ENCODE results near the gene USP14.

USP14 gene

GRCh38 chr18:159933-160332 is 1.6 kb downstream of the USP14 start:
- no peak for DNase-seq

- DNase-seq = peak; percentile 1
These were observed 2.6 kb downstream of the USP14 start for GRCh38 chr18:160831-161570.

DNA sequence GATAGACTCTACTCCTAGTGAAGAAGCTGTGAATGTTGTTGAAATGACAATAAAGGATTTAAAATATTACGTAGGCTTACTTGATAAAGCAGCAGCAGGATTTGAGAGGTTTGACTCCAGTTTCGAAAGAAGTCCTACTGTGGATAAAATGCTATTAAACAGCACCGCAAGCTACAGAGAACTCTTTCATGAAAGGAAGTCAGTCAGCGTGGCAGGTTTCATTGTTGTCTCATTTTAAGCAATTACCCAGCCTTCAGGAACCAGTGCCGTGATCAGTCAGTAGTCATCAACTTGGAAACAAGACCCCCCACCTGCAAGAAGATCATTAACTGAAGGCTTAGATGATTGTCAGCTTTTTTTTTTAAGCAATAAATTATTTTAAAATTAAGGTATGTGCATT is 14.0 kb downstream of the USP14 start:
- no peak for DNase-seq

DNA sequence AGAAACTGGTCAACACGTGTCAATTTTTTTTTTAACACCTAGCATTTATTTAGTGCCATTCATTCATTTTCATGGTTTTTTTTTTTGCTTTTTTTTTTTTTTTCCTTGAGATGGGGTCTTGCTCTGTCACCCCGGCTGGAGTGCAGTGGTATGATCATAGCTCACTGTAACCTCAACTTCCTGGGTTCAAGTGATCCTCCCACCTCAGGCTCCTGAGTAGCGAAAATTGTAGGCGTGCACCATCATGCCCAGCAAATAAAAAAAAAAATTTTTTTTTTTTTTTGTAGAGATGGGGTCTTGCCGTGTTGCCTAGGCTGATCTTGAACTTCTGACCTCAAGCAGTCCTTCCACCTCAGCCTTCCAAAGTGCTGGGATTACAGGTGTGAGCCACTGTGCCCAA is 21.1 kb downstream of the USP14 start:
- no peak for DNase-seq

- no peak for DNase-seq
These were observed 23.4 kb downstream of the USP14 start for GRCh38 chr18:181711-182110.

DNA sequence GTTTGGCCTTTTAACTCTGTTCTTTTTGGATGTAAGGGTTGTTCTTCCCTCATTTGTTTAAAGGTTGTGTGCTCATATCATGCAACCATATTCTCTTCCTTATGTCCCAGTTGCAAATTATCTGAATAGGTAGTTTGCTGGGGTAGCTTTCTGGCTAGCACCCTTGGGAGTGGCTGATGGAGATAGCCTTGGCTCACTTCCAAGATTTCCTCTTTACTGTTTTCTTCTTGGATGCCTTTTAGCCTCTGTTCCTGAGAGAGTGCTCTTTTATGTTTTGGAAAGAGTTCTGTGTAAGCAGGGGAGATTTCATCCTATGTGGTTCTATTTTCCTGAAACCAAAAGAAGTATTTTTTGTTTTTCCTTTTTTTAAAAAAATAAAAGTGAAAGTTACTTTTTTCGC is 25.4 kb downstream of the USP14 start:
- DNase-seq = no peak

DNA sequence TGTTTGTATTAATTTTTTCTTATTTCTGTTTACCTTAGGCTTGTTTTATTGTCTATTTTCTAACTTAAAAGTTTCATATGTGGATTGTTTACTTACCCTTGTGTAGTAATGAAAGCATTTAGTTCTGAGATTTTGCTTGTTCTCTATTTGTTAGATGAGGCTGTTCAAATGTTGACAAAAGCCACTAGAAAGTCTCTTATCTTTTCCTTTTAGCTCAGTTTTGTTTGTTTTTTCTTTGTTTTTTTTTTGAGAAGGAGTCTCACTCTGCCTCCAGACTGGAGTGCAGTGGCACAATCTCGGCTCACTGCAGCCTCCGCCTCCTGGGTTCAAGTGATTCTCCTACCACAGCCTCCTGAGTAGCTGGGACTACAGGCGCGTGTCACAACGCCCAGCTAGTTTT is 30.9 kb downstream of the USP14 start:
- DNase-seq = no peak

GRCh38 chr18:191725-192124 is 33.4 kb downstream of the USP14 start:
- DNase-seq = peak; percentile 3

DNA sequence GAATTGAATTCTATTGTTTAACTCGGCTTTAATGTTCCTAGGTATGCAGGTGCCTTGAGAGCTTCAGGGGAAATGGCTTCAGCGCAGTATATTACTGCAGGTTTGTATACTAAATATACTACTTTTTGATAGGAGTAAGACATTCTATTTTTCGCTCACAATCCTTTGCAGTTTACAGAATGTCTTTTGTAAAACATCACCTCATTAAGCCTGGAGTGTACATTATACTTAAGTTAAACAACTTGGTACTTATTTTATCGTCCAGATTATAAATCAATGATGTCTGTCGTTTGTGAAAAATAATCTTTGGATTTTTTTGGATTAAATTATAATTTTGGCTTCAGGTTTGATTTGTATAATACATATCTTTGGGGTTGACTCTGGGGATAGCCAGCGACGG is 34.4 kb downstream of the USP14 start:
- no peak for DNase-seq

GRCh38 chr18:195651-196050 is 37.3 kb downstream of the USP14 start:
- no peak for DNase-seq

DNA sequence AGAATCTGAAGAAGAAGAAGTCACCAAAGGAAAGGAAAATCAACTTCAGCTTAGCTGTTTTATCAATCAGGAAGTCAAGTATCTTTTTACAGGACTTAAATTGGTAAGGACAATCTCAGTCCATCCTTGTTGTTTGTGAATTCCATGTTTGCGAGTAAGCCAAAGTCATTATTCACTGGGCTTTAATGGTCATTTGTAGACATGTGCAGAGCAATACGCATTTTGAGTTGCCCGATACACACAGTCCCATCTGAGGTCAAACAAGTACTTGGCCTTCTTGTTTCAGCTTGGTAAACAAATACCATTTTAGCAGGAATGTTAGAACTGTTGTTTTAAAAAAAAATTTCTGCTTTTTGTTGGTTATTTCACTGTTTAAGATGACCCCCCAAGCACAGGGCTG is 40.9 kb downstream of the USP14 start:
- no peak for DNase-seq

- DNase-seq = no peak
These were observed 41.4 kb downstream of the USP14 start for GRCh38 chr18:199768-200167.

DNA sequence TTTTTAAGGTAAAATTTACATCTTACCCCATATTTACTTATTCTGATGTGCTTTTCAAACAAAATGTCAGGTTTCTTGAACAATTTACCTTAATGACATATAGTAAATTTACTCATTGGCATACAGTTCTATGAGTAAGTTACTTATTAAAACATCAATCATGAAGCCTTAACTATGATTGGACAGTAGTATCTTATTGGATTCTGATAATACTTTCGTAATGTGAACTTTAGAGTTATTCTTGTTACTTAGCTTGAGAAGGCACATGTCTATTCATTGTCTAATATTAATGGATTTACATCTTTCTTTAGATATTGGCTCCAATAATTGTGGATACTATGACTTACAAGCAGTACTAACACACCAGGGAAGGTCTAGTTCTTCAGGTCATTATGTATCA is 51.7 kb downstream of the USP14 start:
- DNase-seq = no peak

DNA sequence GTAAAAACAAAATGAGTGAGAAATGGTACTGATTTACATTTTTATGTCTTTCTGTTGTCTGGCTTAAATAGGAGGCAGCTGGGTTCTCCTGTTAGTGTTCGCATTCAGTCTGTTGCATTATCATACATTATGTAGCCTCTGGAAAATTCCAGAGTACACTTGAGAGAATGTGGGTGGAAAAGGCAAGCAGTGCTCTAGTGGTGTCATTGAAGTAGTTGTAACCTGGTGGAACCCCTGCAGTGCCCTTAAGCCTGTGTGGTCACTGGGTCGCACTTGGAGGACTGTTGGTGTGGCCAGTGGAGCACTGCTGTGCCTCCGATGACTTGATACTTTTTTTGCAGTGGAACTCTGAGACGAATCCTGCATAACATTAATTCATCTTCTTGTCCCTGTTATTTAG is 52.4 kb downstream of the USP14 start:
- no peak for DNase-seq

DNA sequence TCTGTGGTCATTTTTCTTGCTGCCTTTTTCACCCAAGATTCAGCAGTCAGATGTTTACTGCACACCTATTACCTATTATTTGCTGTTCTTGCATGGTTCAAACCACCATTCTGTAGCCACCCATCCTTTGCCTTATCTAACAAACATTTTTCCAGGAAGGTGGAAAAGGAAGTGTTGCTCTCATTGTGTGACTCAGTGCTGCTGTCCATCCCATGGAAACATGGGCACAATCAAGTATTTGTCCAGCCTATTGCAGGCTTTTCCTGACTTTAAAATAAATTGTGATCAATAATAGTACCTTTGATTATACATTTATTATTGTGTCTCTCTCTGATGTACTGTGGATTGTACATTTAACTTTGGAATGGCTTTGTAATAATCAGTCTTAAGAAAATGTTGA is 53.2 kb downstream of the USP14 start:
- no peak for DNase-seq

- DNase-seq = no peak
These were observed 54.4 kb downstream of the USP14 start for GRCh38 chr18:212780-213179.

DNA sequence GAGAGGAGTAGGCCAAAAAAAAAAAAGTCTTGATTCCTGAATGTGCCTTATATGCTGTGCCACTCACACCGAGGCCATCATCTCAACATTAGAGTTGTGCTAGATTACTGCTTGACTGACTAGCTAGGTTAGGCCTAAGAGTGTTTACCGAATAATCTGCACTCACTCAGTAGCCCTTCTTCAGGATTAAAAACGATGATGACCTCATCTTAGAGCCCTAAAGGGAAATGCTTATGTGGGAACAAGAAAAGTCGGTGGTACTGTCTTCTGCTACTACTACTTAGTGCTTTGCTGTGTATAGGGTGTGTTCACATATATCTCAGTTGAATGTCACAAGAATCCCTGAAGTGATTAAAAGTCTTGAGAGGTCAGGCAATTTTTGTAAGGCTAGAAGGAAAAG is 55.1 kb downstream of the USP14 start:
- no peak for DNase-seq

GRCh38 chr18:213966-214365 is 55.6 kb downstream of the USP14 start:
- DNase-seq = no peak

DNA sequence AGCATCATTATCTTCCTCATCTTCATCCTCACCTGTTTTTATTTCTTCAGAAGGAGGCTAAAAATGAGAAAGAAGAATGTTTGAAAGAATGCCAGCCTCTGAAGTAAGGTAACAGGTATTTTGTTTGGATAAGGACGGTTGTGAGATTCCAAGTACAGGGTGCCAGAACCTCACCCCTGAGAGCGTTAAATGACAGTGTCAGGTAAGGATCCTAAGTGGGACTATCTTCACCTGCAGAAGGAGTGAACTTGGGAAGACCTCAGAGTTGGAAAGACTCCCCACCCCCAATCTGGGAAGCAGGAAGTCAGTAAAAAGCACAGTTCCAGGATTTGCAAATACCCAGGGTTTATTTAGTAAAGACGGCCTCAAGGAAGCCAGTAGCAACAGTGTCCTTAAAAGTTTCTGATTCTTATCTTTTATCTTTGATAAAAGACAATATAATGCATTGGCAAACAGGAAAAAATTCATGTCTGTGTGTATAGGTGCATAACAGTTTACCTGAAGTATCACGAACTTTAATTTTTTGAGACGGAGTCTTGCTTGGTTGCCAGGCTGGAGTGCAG is 57.2 kb downstream of the USP14 start:
- DNase-seq = no peak

- DNase-seq = no peak
These were observed 59.4 kb downstream of the USP14 start for GRCh38 chr18:217532-218336.

- no peak for DNase-seq
These were observed 62.4 kb downstream of the USP14 start for GRCh38 chr18:220708-221107.

GRCh38 chr18:225745-226144 is 67.4 kb downstream of the USP14 start:
- no peak for DNase-seq

GRCh38 chr18:227374-227773 is 69.0 kb downstream of the USP14 start:
- no peak for DNase-seq

DNA sequence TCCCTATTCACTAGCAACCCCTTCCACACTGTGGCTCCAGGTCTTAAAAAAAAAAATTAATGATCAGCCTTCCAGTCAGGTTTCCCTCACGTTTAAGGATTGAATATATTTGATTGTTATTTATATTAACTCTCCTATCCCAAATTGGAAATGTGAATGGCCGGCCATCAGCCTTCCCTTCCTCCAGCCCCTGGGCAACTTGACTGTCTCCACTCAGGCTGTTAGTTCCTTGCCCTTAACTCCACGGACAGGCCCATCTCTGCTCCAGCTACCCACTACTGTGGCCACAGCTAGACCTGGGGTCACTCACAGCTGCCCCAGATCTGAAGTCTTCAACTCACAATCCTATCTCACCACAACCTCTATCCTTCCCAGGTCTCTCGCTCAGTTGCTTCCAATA is 69.5 kb downstream of the USP14 start:
- DNase-seq = no peak

Data from fibroblast of skin of abdomen (primary cell).